BLaER1 (cell line): ENCODE measurements around the gene UNKL.
"Not testable (repeated sequence)": the region's sequence is repeated elsewhere in the genome, so short reads cannot be mapped to it uniquely, and the experiment has no call there.

Source experiments
- H3K27ac ChIP-seq: shearing (Covaris generic); formaldehyde crosslinking; 2 replicates; pipeline ENCODE4 v1.8.1; 2022
- H3K27me3 ChIP-seq: shearing (Covaris generic); formaldehyde crosslinking; 2 replicates; pipeline ENCODE4 v1.8.1; 2022
- H3K36me3 ChIP-seq: shearing (Covaris generic); formaldehyde crosslinking; 2 replicates; pipeline ENCODE4 v1.8.1; 2022
- H3K4me1 ChIP-seq: shearing (Covaris generic); formaldehyde crosslinking; 2 replicates; pipeline ENCODE4 v1.8.1; 2022
- H3K4me2 ChIP-seq: shearing (Covaris generic); formaldehyde crosslinking; 2 replicates; pipeline ENCODE4 v1.8.1; 2022
- H3K4me3 ChIP-seq: shearing (Covaris generic); formaldehyde crosslinking; 2 replicates; pipeline ENCODE4 v1.8.1; 2022
- H3K9ac ChIP-seq: shearing (Covaris generic); formaldehyde crosslinking; 2 replicates; pipeline ENCODE4 v1.8.1; 2022
- H3K9me3 ChIP-seq: shearing (Covaris generic); formaldehyde crosslinking; 2 replicates; pipeline ENCODE4 v1.8.1; 2022
- H4K20me1 ChIP-seq: shearing (Covaris generic); formaldehyde crosslinking; 2 replicates; pipeline ENCODE4 v1.8.1; 2022
- Cebpa-rat ChIP-seq: shearing (Covaris generic); IDR thresholded peaks from 2 replicates; pipeline ENCODE4 v1.8.1; 2022

Gene UNKL

GRCh38 chr16:1330931-1331711 lies 83.4 kb downstream of the UNKL start:
- H3K9ac ChIP-seq, result no peak overlapping the region
- peaks cover 61% of the 10 kb centered on the region for H3K27me3 ChIP-seq
- peaks cover 8% of the 10 kb centered on the region for H3K36me3 ChIP-seq
- H3K4me3 ChIP-seq, result peak overlapping the region; percentile 44; the same call in 1 of the 2 replicates
- H3K9me3 ChIP-seq, result peaks cover 8% of the 10 kb centered on the region
- H3K27ac ChIP-seq, result no peak overlapping the region
- TF ChIP-seq Cebpa-rat, result no peak
- peak overlapping the region; percentile 85 for H3K4me2 ChIP-seq
- peaks cover 59% of the 10 kb centered on the region for H3K4me1 ChIP-seq
- peaks cover 69% of the 10 kb centered on the region for H4K20me1 ChIP-seq

- no peak overlapping the region for H3K4me3 ChIP-seq
- H4K20me1 ChIP-seq, result peaks cover 69% of the 10 kb centered on the region
- peaks cover 16% of the 10 kb centered on the region for H3K36me3 ChIP-seq
- peaks cover 54% of the 10 kb centered on the region for H3K27me3 ChIP-seq
- H3K4me1 ChIP-seq, result peaks cover 59% of the 10 kb centered on the region
- no peak overlapping the region for H3K4me2 ChIP-seq
- H3K9me3 ChIP-seq, result peaks cover 8% of the 10 kb centered on the region
- no peak for TF ChIP-seq Cebpa-rat
- no peak overlapping the region for H3K9ac ChIP-seq
- H3K27ac ChIP-seq, result no peak overlapping the region
Observed at GRCh38 chr16:1330260-1330914, 84.1 kb downstream of the UNKL start.

- Histone ChIP-seq H3K4me1 (peaks cover 59% of the 10 kb centered on the region), H3K27me3 (peaks cover 40% of the 10 kb centered on the region), H3K36me3 (peaks cover 30% of the 10 kb centered on the region), H4K20me1 (peaks cover 69% of the 10 kb centered on the region)
- not testable (repeated sequence) for H3K4me2 ChIP-seq, H3K4me3 ChIP-seq, H3K9me3 ChIP-seq, H3K27ac ChIP-seq, H3K9ac ChIP-seq
Observed at GRCh38 chr16:1328961-1329360, 85.5 kb downstream of the UNKL start.

GRCh38 chr16:1328136-1328535 lies 86.4 kb downstream of the UNKL start:
- not testable (repeated sequence) for H3K4me2 ChIP-seq, H3K27ac ChIP-seq, H3K9me3 ChIP-seq, H3K4me3 ChIP-seq, H3K9ac ChIP-seq
- H4K20me1 ChIP-seq, result peaks cover 72% of the 10 kb centered on the region
- peaks cover 61% of the 10 kb centered on the region for H3K4me1 ChIP-seq
- peaks cover 31% of the 10 kb centered on the region for H3K27me3 ChIP-seq
- peaks cover 38% of the 10 kb centered on the region for H3K36me3 ChIP-seq

GRCh38 chr16:1327619-1327947 lies 86.9 kb downstream of the UNKL start:
- Histone ChIP-seq H3K27me3 (peaks cover 26% of the 10 kb centered on the region), H3K4me1 (peaks cover 61% of the 10 kb centered on the region), H3K4me3 (no peak overlapping the region), H4K20me1 (peaks cover 72% of the 10 kb centered on the region), H3K27ac (no peak overlapping the region), H3K9ac (no peak overlapping the region), H3K4me2 (peak overlapping the region; percentile 26; the same call in 1 of the 2 replicates), H3K36me3 (peaks cover 44% of the 10 kb centered on the region), H3K9me3 (peaks cover 8% of the 10 kb centered on the region)
- TF ChIP-seq Cebpa-rat, result no peak

- H3K9ac ChIP-seq, result no peak overlapping the region
- peaks cover 8% of the 10 kb centered on the region for H3K9me3 ChIP-seq
- H3K4me3 ChIP-seq, result no peak overlapping the region
- TF ChIP-seq Cebpa-rat, result no peak
- peaks cover 60% of the 10 kb centered on the region for H3K4me1 ChIP-seq
- H3K4me2 ChIP-seq, result peak overlapping the region; percentile 26
- peaks cover 21% of the 10 kb centered on the region for H3K27me3 ChIP-seq
- peaks cover 49% of the 10 kb centered on the region for H3K36me3 ChIP-seq
- no peak overlapping the region for H3K27ac ChIP-seq
- H4K20me1 ChIP-seq, result peaks cover 72% of the 10 kb centered on the region
Observed at GRCh38 chr16:1326946-1327618, 87.4 kb downstream of the UNKL start.

GRCh38 chr16:1326391-1326790 lies 88.1 kb downstream of the UNKL start:
- Histone ChIP-seq H4K20me1 (peaks cover 72% of the 10 kb centered on the region), H3K27ac (no peak overlapping the region), H3K9me3 (peaks cover 8% of the 10 kb centered on the region), H3K4me3 (no peak overlapping the region), H3K9ac (no peak overlapping the region), H3K27me3 (peaks cover 14% of the 10 kb centered on the region), H3K4me2 (peak overlapping the region; percentile 47), H3K36me3 (peaks cover 56% of the 10 kb centered on the region), H3K4me1 (peaks cover 58% of the 10 kb centered on the region)
- no peak for TF ChIP-seq Cebpa-rat

GRCh38 chr16:1325673-1326371 lies 88.7 kb downstream of the UNKL start:
- Histone ChIP-seq H3K9me3 (peaks cover 8% of the 10 kb centered on the region), H3K27me3 (peaks cover 8% of the 10 kb centered on the region; the same call in 1 of the 2 replicates), H3K4me2 (peak overlapping the region; percentile 47), H3K27ac (peak overlapping the region; percentile 26; the same call in 1 of the 2 replicates), H3K4me1 (peaks cover 60% of the 10 kb centered on the region), H3K36me3 (peaks cover 61% of the 10 kb centered on the region), H4K20me1 (peaks cover 75% of the 10 kb centered on the region), H3K9ac (no peak overlapping the region), H3K4me3 (no peak overlapping the region)
- TF ChIP-seq Cebpa-rat, result no peak

- H3K36me3 ChIP-seq, result peaks cover 67% of the 10 kb centered on the region
- TF ChIP-seq Cebpa-rat, result no peak
- H3K9me3 ChIP-seq, result peaks cover 5% of the 10 kb centered on the region
- H3K4me3 ChIP-seq, result no peak overlapping the region
- H3K9ac ChIP-seq, result no peak overlapping the region
- H3K27me3 ChIP-seq, result peaks cover 4% of the 10 kb centered on the region; the same call in 1 of the 2 replicates
- peak overlapping the region; percentile 47; the same call in 1 of the 2 replicates for H3K4me2 ChIP-seq
- H3K27ac ChIP-seq, result no peak overlapping the region
- peaks cover 61% of the 10 kb centered on the region for H3K4me1 ChIP-seq
- H4K20me1 ChIP-seq, result peaks cover 80% of the 10 kb centered on the region
Observed at GRCh38 chr16:1325261-1325660, 89.2 kb downstream of the UNKL start.
